Renal pelvis (tissue), 4 donors: ENCODE measurements around the gene SMIM11. TPM values are rescaled to one million over a fixed set of nuclear protein-coding genes. Genes with fewer than 3 reads are reported as not detected.
"Not testable (repeated sequence)": the region's sequence is repeated elsewhere in the genome, so short reads cannot be mapped to it uniquely, and the experiment has no call there.

Source experiments
- DNase-seq: peaks from one replicate; pipeline ENCODE4 v3.0.0-alpha.2; 2013
- polyA plus RNA-seq, 3 donors: library from polyadenylated mRNA; unstranded; fragments of 120-200 nt; gene quantifications; one replicate each; pipeline ENCODE4 v1.2.1, GENCODE V29; 2013; ENCODE audit not compliant: insufficient read length in 3 of 3

The SMIM11 gene
- polyA plus RNA-seq, 3 donors, result 2.5 to 9.2 (median 4.6) TPM

DNA sequence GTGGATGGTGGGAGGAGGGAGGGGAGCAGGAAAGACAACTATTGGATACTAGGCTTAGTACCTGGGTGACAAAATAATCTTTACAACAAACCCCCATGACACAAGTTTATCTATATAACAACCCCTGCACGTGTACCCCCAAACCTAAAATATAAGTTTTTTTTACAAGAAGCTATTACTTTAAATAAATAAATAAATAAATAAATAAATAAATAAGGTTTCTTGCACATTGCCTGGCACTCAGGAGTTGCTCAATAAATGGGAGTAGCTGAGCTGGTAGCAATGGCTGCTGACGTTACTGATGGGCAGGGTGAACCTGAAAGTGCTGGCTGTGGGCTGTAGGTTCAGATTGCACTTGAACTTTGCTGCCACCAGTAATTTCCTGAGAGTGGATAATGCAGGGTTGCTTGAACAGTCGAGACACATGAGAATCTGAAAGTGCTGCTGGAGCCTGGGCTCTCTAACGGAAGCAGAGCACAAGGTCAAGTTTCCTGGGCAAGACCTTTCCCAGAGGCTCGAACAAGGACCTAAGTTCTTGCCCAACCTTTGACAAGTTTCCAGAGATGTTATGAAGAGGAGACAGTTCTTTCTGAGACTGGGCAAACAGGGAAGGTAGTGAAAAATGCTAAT lies 26.3 kb upstream of the SMIM11 start:
- DNase-seq, result no peak

DNA sequence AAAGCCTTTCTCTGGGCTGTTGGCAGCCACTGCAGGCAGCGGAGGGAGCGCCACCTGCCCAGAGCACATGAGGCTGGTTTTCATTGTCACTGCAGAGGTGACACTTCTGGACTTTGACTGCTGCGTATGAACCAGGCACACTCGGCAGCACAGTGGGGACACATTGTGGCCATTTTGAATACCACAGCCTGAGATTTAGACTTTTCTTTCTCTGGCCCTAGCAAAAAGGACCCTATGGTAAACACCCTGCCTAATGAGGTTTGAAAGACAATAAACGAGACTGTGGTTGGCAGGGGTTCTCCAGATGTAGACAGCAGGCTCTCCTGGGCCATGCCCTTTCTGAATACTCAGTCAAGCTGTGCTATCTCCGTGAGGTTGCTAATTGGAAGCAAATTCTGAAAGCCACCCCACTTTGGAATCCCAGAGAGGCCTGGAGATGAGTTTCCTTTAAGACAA lies 23.5 kb upstream of the SMIM11 start:
- peak; percentile 64 for DNase-seq

DNA sequence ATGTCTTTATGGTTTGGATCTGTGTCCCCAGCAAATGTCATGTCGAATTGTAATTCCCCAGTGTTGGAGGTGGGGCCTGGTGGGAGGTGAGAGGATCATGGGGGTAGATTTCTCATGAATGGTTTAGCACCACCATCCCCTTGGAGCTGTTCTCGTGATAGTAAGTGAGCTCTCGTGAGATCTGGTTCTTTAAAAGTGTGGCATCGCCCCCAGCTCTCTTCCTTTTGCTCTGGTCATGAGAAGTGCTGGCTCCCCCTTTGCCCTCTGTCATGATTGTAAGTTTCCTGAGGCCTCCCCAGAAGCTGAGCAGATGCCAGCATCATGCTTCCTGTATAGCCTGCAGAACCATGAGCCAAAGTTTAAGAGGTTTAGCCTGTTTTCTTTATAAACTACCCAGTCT lies 22.8 kb upstream of the SMIM11 start:
- DNase-seq, result no peak

DNA sequence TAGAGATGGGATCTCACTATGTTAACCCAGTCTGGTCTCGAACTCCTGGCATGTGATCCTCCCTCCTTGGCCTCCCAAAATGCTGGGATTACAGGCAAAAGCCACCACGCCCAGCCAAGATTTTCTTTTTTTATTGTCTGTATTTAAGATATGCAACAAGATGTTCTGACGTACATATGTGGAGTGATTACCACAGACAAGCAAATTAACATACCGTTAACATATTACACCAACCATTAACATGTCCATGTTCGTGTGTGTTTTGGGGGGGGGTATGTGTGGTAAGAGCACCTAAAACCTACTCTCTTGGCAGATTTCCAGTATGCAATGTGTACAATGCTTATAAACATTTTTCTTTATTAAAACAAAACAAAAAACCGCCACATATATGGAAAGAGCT lies 22.1 kb upstream of the SMIM11 start:
- no peak for DNase-seq

GRCh38 chr21:34354836-34355235 lies 20.5 kb upstream of the SMIM11 start:
- no peak for DNase-seq

DNA sequence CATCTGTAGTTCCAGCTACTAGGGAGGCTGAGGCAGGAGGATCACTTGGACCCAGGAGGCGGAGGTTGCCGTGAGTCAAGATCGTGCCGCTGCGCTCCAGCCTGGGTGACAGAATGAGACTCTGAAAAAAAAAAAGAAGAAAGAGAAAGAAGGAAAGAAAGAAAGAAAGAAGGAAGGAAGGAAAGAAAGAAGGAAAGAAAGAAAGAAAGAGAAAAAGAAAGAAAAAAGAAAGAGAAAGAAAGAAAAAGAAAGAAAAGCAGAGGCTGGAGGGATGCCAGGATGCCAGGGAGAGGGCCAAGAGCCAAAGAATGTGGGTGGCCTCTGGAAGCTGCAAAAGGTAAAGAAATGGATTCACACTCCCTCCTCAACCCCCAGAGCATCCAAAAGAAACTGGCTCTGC lies 19.7 kb upstream of the SMIM11 start:
- no peak for DNase-seq

- DNase-seq, result no peak
Observed at GRCh38 chr21:34357889-34358288, 17.4 kb upstream of the SMIM11 start.

DNA sequence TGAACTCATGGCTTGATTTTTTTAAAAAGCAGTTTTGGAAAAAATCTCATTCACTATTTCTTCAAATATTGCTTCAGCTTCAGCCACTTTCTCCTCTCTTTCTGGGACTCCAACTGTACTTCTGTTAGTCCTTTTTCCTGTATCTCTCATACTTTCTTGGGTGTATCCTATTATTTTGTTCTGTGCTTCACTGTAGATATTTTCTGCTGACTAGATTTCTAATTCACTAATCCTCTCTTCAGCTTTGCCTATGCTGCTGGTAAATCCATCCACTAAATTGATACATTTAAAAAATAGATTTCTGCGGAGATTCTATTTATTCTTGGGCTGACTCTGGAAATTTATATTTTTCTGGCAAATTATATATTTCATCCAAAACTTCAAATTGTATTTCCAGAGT lies 16.4 kb upstream of the SMIM11 start:
- no peak for DNase-seq

GRCh38 chr21:34360488-34361241 lies 14.6 kb upstream of the SMIM11 start:
- DNase-seq, result no peak

DNA sequence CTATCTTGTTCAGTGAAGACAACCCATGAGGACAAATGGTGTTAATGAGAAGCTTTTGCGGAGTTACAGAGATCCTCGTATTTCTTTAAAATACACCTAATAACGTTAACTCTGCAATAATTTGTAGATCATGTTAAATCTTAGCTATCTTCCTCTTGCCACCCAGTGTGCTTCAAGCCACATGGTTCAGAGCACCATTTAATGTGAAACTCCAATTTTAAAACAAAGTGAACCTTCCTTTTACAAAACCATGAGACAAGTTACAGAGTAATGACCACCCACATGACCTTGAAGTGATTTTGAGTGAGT lies 13.2 kb upstream of the SMIM11 start:
- no peak for DNase-seq

DNA sequence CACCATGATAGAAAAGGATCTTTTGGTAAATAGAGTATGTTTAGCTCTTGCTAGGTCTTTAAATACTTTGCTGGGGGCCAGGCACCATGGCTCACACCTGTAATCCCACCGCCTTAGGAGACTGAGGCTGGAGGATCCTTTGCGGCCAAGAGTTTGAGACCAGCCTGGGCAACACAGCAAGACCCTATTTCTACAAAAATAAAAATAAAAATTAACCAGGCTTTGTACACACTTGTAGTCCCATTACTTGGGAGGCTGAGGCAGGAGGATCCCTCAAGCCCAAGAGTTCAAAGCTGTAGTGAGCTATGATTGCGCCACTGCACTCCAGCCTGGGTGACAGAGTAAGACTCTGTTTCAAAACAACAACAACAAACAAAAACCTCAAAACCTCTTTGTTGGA lies 12.6 kb upstream of the SMIM11 start:
- no peak for DNase-seq

GRCh38 chr21:34363733-34364132 lies 11.6 kb upstream of the SMIM11 start, which contains the start of gene KCNE2:
Gene KCNE2, plus strand, starts transcription at chr21:34364006. Its CDS starts 6,473 bp downstream, at chr21:34370479.
- no peak for DNase-seq

DNA sequence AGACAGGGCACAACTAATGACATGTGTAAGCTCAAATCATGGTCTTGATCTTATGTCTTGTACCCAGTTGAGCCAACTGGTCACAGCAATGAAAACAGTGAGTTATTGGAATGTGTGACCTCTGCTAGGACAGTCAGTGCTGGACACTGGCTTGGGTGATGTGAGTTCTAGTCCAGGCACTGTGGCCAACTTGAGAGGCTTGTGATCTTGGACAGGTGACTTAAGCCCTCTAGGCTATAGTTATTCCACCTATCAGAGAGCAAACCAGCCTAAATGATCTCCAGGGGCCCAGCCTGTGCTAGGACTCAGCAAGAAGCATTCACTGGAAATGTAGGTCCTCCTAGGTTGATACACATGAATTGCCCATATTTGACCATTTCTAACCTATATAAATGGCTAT lies 10.4 kb upstream of the SMIM11 start:
- DNase-seq, result no peak

DNA sequence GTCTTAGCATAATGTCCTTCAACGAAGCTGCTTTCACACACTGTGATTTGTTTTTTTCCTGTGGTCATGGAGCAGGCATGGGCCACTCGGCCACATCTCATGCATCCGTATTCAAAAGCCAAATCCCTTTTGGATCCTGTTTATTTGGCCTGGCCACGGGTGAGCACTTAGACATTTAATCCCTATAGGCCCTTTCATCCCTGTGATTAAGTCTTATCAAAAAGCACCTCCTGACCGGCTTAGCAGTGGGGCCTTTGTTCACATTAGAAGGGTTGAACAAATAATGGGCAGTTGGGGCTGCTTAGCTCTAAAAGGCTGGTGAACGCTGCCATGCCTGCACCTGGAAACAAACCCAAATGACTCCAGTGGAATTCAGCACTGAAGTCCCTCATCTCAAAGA lies 9.5 kb upstream of the SMIM11 start:
- no peak for DNase-seq

DNA sequence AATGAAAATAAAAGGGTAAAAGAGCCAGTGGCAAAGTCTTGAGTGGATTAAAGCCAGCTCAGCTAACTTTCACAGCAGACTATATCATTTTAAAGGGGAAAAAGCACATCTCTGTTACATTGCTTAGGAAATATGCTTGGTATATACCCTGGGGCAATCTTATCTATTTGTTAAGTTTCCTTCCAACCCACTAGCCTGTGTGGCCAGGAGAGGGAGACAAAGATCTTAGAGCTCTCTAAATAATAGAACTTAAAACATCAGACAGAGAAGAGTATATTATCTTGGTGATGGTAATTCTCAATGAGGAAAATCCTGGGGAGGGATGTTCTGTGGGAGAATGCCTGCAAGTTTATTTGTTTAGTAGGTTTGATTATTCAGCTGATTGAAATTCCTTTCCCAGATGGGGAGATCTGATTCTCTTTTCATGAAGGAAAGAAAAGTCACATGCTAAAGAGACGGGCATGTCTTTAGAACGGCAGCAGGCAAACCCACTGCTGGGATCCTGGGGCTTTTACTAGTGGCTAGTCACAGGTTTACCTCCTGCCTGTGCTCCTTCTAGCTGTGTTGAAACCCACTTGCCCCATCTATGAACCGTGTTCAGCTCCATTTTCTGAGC lies 7.9 kb upstream of the SMIM11 start:
- DNase-seq, result peak; percentile 57

GRCh38 chr21:34369741-34370140 lies 5.6 kb upstream of the SMIM11 start:
- no peak for DNase-seq

DNA sequence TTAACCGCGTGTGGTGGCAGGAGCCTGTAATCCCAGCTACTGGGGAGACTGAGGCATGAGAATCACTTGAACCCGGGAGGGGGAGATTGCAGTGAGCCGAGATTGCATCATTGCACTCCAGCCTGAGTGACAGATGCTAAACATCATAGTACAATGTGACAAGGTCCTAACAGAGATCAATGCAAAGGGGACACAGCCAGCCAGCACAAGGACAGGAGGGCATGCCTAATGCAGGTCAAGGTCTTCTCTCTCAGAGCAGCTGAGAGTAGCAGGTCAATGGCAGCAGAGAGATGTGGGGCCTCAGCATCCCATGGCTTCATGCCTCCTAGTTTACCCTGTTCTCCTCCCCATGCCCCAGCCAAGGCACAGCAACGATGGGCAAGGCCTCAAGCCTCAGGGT lies 3.0 kb upstream of the SMIM11 start:
- no peak for DNase-seq

DNA sequence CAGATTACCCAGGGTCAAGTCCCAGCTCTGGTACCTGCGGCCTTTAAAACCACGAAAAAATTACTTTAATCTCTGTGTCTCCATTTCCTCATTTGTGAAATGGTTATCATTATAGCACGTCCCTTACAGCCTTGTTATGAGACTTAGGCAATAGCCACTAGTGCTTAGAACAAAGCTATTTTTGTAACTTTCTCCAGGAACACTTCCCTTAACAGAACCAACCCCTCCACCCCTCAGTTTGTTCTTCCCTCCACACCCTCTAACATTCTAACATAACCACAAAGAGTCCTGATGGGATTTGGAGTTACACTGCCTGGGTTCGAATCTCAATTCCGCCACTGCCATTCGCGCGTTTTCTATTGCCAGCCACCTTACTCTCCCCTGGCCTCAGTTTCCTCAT lies 845 bp upstream of the SMIM11 start:
- not testable (repeated sequence) for DNase-seq

GRCh38 chr21:34375619-34375972 lies 289 bp downstream of the SMIM11 start:
- not testable (repeated sequence) for DNase-seq

DNA sequence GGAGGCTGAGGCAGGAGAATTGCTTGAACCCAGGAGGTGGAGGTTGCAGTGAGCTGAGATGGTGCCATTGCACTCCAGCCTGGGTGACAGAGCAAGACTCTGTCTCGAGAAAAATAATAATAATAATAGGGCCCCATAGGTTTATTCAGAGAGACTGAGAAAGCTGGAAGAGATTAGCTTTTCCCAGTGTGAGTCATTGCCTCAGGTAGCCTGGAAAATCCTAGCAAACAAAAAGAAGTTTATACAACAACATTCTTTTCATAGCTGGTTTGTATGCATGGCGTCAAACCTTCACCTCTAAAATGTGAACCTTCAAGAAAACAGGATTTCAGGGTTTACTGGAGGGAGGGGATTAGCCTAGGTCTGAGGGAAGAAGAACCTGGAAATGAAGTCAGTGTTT lies 7.8 kb downstream of the SMIM11 start:
- DNase-seq, result not testable (repeated sequence)

- not testable (repeated sequence) for DNase-seq
Observed at GRCh38 chr21:34383724-34384415, 8.6 kb downstream of the SMIM11 start.

DNA sequence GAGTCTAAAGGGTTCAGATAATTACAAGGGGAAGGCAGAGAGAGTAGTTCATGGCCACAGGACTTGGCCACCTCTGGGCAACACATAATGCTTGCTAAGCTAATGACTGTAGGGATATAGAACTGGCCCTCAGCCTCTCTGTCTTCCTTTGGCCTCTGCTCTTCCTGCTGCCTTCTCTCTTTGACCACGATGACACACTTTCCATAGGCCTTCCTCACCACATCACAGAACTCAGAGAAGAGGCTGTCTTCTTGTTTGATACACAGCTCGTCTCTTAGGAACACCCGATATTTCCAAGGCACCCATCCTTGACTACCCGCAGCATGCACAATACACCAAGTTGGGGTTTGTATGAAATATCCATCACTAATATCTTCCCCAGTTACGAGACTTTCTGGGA lies 25.2 kb downstream of the SMIM11 start:
- not testable (repeated sequence) for DNase-seq

DNA sequence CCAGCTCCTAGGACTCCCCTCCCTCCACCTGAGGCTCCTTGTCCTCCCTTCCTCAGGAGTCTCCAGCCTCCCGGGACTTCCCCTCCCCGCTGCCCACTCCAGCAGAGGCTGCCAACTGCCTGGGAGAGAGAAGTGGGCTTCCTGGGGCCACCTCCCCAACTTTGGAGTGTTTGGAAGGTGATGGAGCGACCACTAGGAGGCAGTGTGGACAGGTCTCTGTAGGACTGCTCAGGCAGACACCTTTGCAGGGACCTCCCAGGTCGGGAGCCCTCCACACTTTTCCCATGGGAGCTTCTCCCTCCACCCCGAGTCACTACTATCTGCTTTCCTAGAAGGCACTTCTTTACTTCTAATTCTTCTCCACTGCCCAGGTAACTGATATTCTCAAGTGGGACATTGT lies 29.4 kb downstream of the SMIM11 start:
- not testable (repeated sequence) for DNase-seq
